A549 (cell line): ENCODE results near the gene CORO2B.

Source experiments
- CEBPB ChIP-seq, 2 experiments: fragments of >200 bp in 1 of 2; sonication (Bioruptor Twin) in 1 of 2; formaldehyde crosslinking in 1 of 2; IDR thresholded peaks; 2 replicates each; pipeline ENCODE4 v1.6.1; 2012 to 2016
- CHD4 ChIP-seq: fragments of 200-600 bp; sonication (generic); IDR thresholded peaks from 2 replicates; pipeline ENCODE4 v1.6.1; 2016; ENCODE audit warnings: antibody characterized with exemption, mild to moderate bottlenecking, borderline replicate concordance
- EP300 ChIP-seq, 2 experiments: fragments of >200 bp; sonication (Bioruptor Twin); formaldehyde crosslinking; IDR thresholded peaks; 2 replicates in 1 of 2; 3 replicates in 1 of 2; pipeline ENCODE4 v1.6.1; 2016 to 2017
- POLR2A ChIP-seq: IDR thresholded peaks from 2 replicates; pipeline ENCODE4 v1.6.1; 2012; ENCODE audit warnings: mild to moderate bottlenecking, low read length
- TFCP2L1 ChIP-seq: fragments of 250-450 bp; sonication (Bioruptor Pico); IDR thresholded peaks from 2 replicates; pipeline ENCODE4 v1.5.0; 2021; ENCODE audit warnings: mild to moderate bottlenecking
- ZC3H11A ChIP-seq: fragments of 450-650 bp; IDR thresholded peaks from 2 replicates; pipeline ENCODE4 v1.6.1; 2014; ENCODE audit warnings: antibody characterized with exemption, mild to moderate bottlenecking

GRCh38 chr15:68637767-68638404 is 59.1 kb downstream of the CORO2B start:
- TF ChIP-seq POLR2A (no peak), EP300 (IDR thresholded peaks at IDR 0.05) (no peak), TFCP2L1 (no peak), CEBPB (IDR thresholded peaks at IDR 0.05) (no peak), ZC3H11A (no peak), CHD4 (no peak)
